Activated naive CD8-positive, alpha-beta T cell treated with anti-CD3 and anti-CD28 coated beads, Interleukin-2, amount 50 U/mL, for 24 hours (primary cell): ENCODE data around the gene FAAP100.

ENCODE experiments used
- ATAC-seq: fragments of 150-1000 bp; cut with Tn5 transposase; one replicate; pipeline ENCODE4 v1.10.0; 2021
- DNase-seq: peaks from one replicate; pipeline ENCODE4 v3.0.0; 2021
- H3K27ac Mint-ChIP-seq: one replicate; pipeline ENCODE4 v1.8.0; 2021; ENCODE audit warnings: mild to moderate bottlenecking, mixed read lengths
- H3K27me3 Mint-ChIP-seq: one replicate; pipeline ENCODE4 v1.8.0; 2021; ENCODE audit warnings: mixed read lengths
- H3K36me3 Mint-ChIP-seq: one replicate; pipeline ENCODE4 v1.8.0; 2021; ENCODE audit warnings: low read depth, mixed read lengths
- H3K4me1 Mint-ChIP-seq: one replicate; pipeline ENCODE4 v1.8.0; 2021; ENCODE audit warnings: mixed read lengths
- H3K4me3 Mint-ChIP-seq: one replicate; pipeline ENCODE4 v1.8.0; 2021; ENCODE audit warnings: mild to moderate bottlenecking, moderate library complexity, mixed read lengths
- H3K9me3 Mint-ChIP-seq: one replicate; pipeline ENCODE4 v1.8.0; 2021; ENCODE audit warnings: mixed read lengths

Gene FAAP100

GRCh38 chr17:81519284-81520020 lies 32.7 kb downstream of the FAAP100 start:
- H3K4me3 Mint-ChIP-seq = no peak overlapping the region
- H3K4me1 Mint-ChIP-seq = peaks cover 32% of the 10 kb centered on the region
- H3K27me3 Mint-ChIP-seq = peaks cover 4% of the 10 kb centered on the region
- peak; percentile 37 for ATAC-seq
- H3K36me3 Mint-ChIP-seq = no peaks in the 10 kb centered on the region
- H3K9me3 Mint-ChIP-seq = no peaks in the 10 kb centered on the region
- H3K27ac Mint-ChIP-seq = no peak overlapping the region
- peak; percentile 74 for DNase-seq

- H3K36me3 Mint-ChIP-seq = no peaks in the 10 kb centered on the region
- no peak overlapping the region for H3K27ac Mint-ChIP-seq
- peaks cover 4% of the 10 kb centered on the region for H3K27me3 Mint-ChIP-seq
- DNase-seq (no peak), ATAC-seq (peak; percentile 6)
- peak overlapping the region; percentile 14 for H3K4me3 Mint-ChIP-seq
- peaks cover 32% of the 10 kb centered on the region for H3K4me1 Mint-ChIP-seq
- H3K9me3 Mint-ChIP-seq = no peaks in the 10 kb centered on the region
Measured at GRCh38 chr17:81518785-81519283, 33.3 kb downstream of the FAAP100 start.

- ATAC-seq = no peak
- no peak for DNase-seq
Measured at GRCh38 chr17:81518113-81518784, 33.9 kb downstream of the FAAP100 start.

GRCh38 chr17:81517339-81518112 lies 34.6 kb downstream of the FAAP100 start:
- Mint-ChIP-seq H3K27ac (no peak overlapping the region), H3K27me3 (peaks cover 4% of the 10 kb centered on the region), H3K9me3 (no peaks in the 10 kb centered on the region), H3K4me3 (peak overlapping the region; percentile 47), H3K36me3 (no peaks in the 10 kb centered on the region), H3K4me1 (peaks cover 32% of the 10 kb centered on the region)
- no peak for ATAC-seq
- no peak for DNase-seq

More at GRCh38 chr17:81518113-81518784, 33.9 kb downstream of the FAAP100 start:
- peak overlapping the region; percentile 47 for H3K4me3 Mint-ChIP-seq
- H3K36me3 Mint-ChIP-seq = no peaks in the 10 kb centered on the region
- no peaks in the 10 kb centered on the region for H3K9me3 Mint-ChIP-seq
- peaks cover 32% of the 10 kb centered on the region for H3K4me1 Mint-ChIP-seq
- H3K27me3 Mint-ChIP-seq = peaks cover 4% of the 10 kb centered on the region
- no peak overlapping the region for H3K27ac Mint-ChIP-seq

GRCh38 chr17:81517009-81517338 lies 35.2 kb downstream of the FAAP100 start:
- ATAC-seq = no peak
- Mint-ChIP-seq H3K4me1 (peaks cover 32% of the 10 kb centered on the region), H3K27ac (no peak overlapping the region), H3K27me3 (peaks cover 4% of the 10 kb centered on the region), H3K36me3 (peaks cover 4% of the 10 kb centered on the region), H3K4me3 (peak overlapping the region; percentile 89), H3K9me3 (no peaks in the 10 kb centered on the region)
- no peak for DNase-seq

- Mint-ChIP-seq H3K27ac (peak overlapping the region; percentile 18), H3K36me3 (peaks cover 9% of the 10 kb centered on the region), H3K27me3 (peaks cover 4% of the 10 kb centered on the region), H3K4me3 (peak overlapping the region; percentile 89), H3K4me1 (peaks cover 33% of the 10 kb centered on the region), H3K9me3 (no peaks in the 10 kb centered on the region)
- no peak for ATAC-seq
- no peak for DNase-seq
Measured at GRCh38 chr17:81516439-81516838, 35.7 kb downstream of the FAAP100 start.

- H3K9me3 Mint-ChIP-seq = no peaks in the 10 kb centered on the region
- DNase-seq = no peak
- no peak for ATAC-seq
Measured at GRCh38 chr17:81515530-81516041, 36.6 kb downstream of the FAAP100 start.

GRCh38 chr17:81514739-81515529 lies 37.2 kb downstream of the FAAP100 start:
- peaks cover 37% of the 10 kb centered on the region for H3K4me1 Mint-ChIP-seq
- peaks cover 1% of the 10 kb centered on the region for H3K27me3 Mint-ChIP-seq
- ATAC-seq (peak; percentile 42), DNase-seq (peak; percentile 80)
- peaks cover 24% of the 10 kb centered on the region for H3K36me3 Mint-ChIP-seq
- H3K4me3 Mint-ChIP-seq = peak overlapping the region; percentile 89
- no peaks in the 10 kb centered on the region for H3K9me3 Mint-ChIP-seq
- peak overlapping the region; percentile 81 for H3K27ac Mint-ChIP-seq

More at GRCh38 chr17:81515530-81516041, 36.6 kb downstream of the FAAP100 start:
- Mint-ChIP-seq H3K4me3 (peak overlapping the region; percentile 89), H3K4me1 (peaks cover 35% of the 10 kb centered on the region), H3K27ac (peak overlapping the region; percentile 81), H3K27me3 (peaks cover 2% of the 10 kb centered on the region), H3K36me3 (peaks cover 17% of the 10 kb centered on the region)

- peak overlapping the region; percentile 89 for H3K4me3 Mint-ChIP-seq
- H3K9me3 Mint-ChIP-seq = no peaks in the 10 kb centered on the region
- peak; percentile 51 for DNase-seq
- peaks cover 41% of the 10 kb centered on the region for H3K4me1 Mint-ChIP-seq
- H3K36me3 Mint-ChIP-seq = peaks cover 29% of the 10 kb centered on the region
- peak overlapping the region; percentile 65 for H3K27ac Mint-ChIP-seq
- no peak for ATAC-seq
- H3K27me3 Mint-ChIP-seq = peaks cover 1% of the 10 kb centered on the region
Measured at GRCh38 chr17:81514489-81514738, 37.7 kb downstream of the FAAP100 start.

GRCh38 chr17:81513753-81514488 lies 38.2 kb downstream of the FAAP100 start:
- Mint-ChIP-seq H3K9me3 (no peaks in the 10 kb centered on the region), H3K36me3 (peaks cover 34% of the 10 kb centered on the region), H3K27me3 (peaks cover 1% of the 10 kb centered on the region), H3K27ac (peak overlapping the region; percentile 88), H3K4me3 (peak overlapping the region; percentile 89), H3K4me1 (peaks cover 46% of the 10 kb centered on the region)
- DNase-seq (peak; percentile 72), ATAC-seq (peak; percentile 4)

GRCh38 chr17:81513372-81513752 lies 38.8 kb downstream of the FAAP100 start:
- peaks cover 36% of the 10 kb centered on the region for H3K36me3 Mint-ChIP-seq
- H3K4me1 Mint-ChIP-seq = peaks cover 47% of the 10 kb centered on the region

GRCh38 chr17:81512562-81513371 lies 39.4 kb downstream of the FAAP100 start, which contains the start of gene ACTG1:
TSS of gene ACTG1 (minus strand) at chr17:81512799. CDS start at chr17:81512354, 445 bp downstream.
- peak within 1 kb of the TSS; percentile 96 for H3K27ac Mint-ChIP-seq
- H3K36me3 Mint-ChIP-seq = peaks cover 36% of the 10 kb centered on the region
- ATAC-seq (peak; percentile 48), DNase-seq (peak; percentile 92)
- H3K4me3 Mint-ChIP-seq = peak within 1 kb of the TSS; percentile 98
- H3K9me3 Mint-ChIP-seq = no peaks in the 10 kb centered on the region
- H3K27me3 Mint-ChIP-seq = no peaks in the 10 kb centered on the region
- H3K4me1 Mint-ChIP-seq = peaks cover 44% of the 10 kb centered on the region

More at GRCh38 chr17:81513372-81513752, 38.8 kb downstream of the FAAP100 start:
- H3K27ac Mint-ChIP-seq = peak overlapping the region; percentile 88
- DNase-seq = peak; percentile 76
- no peaks in the 10 kb centered on the region for H3K9me3 Mint-ChIP-seq
- peak; percentile 34 for ATAC-seq
- peaks cover 1% of the 10 kb centered on the region for H3K27me3 Mint-ChIP-seq
- H3K4me3 Mint-ChIP-seq = peak overlapping the region; percentile 89
